IMR-90 (cell line): ENCODE data around the gene MYEF2. TPM values are rescaled to one million over a fixed set of nuclear protein-coding genes. Genes with fewer than 3 reads are reported as not detected.

ENCODE experiments used
- ATAC-seq: fragments of 200-7000 bp; cut with Tn5 transposase; 2 replicates; pipeline ENCODE4 v1.9.1; 2020; ENCODE audit warnings: low read depth, mild to moderate bottlenecking, moderate library complexity
- BruUV-seq: library from RNA; stranded (reverse); fragments of 400-500 nt; replicated peaks from 2 replicates; lab custom pipeline; 2021; lab: Mats Ljungman, UMichigan
- CTCF ChIA-PET: fragments of 300-600 bp; formaldehyde crosslinking; extraction: SDS; loops from one replicate; lab custom pipeline; 2021; ENCODE audit warnings: antibody characterized with exemption; lab: Yijun Ruan, JAX
- POLR2A ChIA-PET: fragments of 300-600 bp; sonication (Branson Sonifier 250); formaldehyde crosslinking; loops from one replicate; lab custom pipeline; 2022; ENCODE audit warnings: antibody characterized with exemption; ENCODE audit not compliant: unreplicated experiment; lab: Charles Lee
- DNase-seq: peaks from one replicate; pipeline ENCODE4 v3.0.0; 2013
- H2AFZ ChIP-seq: replicated peaks from 2 replicates; pipeline ENCODE3; 2013; ENCODE audit warnings: low read length, mild to moderate bottlenecking; ENCODE audit not compliant: poor library complexity
- H2AK5ac ChIP-seq: 2 replicates; pipeline ENCODE4 v1.6.1; 2013; ENCODE audit warnings: low read depth, low read length, inconsistent platforms
- H2AK9ac ChIP-seq: replicated peaks from 2 replicates; pipeline ENCODE3; 2013; ENCODE audit warnings: mild to moderate bottlenecking, low read depth, low read length, moderate library complexity; ENCODE audit not compliant: poor library complexity
- H2BK120ac ChIP-seq: 2 replicates; pipeline ENCODE4 v1.6.1; 2013; ENCODE audit warnings: low read depth, low read length, inconsistent platforms
- H2BK15ac ChIP-seq: 3 replicates; pipeline ENCODE4 v1.6.1; 2013; ENCODE audit warnings: low read depth, low read length, inconsistent platforms
- H2BK20ac ChIP-seq: 2 replicates; pipeline ENCODE4 v1.6.1; 2013; ENCODE audit warnings: low read depth, mild to moderate bottlenecking, inconsistent platforms, low read length, moderate library complexity
- H2BK5ac ChIP-seq: 2 replicates; pipeline ENCODE4 v1.6.1; 2013; ENCODE audit warnings: mild to moderate bottlenecking, low read depth, low read length, inconsistent platforms; ENCODE audit not compliant: poor library complexity, severe bottlenecking
- H3K14ac ChIP-seq: replicated peaks from 2 replicates; pipeline ENCODE4 v1.6.1; 2013; ENCODE audit warnings: low read depth, low read length, inconsistent platforms
- H3K18ac ChIP-seq: 2 replicates; pipeline ENCODE4 v1.6.1; 2013; ENCODE audit warnings: low read depth, low read length, control low read depth
- H3K23ac ChIP-seq: 2 replicates; pipeline ENCODE4 v1.6.1; 2013; ENCODE audit warnings: low read depth, low read length, inconsistent platforms
- H3K27ac ChIP-seq: 2 replicates; pipeline ENCODE4 v1.5.1; 2013; ENCODE audit warnings: mild to moderate bottlenecking, control low read depth, low read length; ENCODE audit not compliant: insufficient read depth
- H3K27me3 ChIP-seq: 2 replicates; pipeline ENCODE4 v1.6.1; 2013; ENCODE audit warnings: low read length; ENCODE audit not compliant: control insufficient read depth, insufficient read depth
- H3K36me3 ChIP-seq: 2 replicates; pipeline ENCODE4 v1.6.1; 2013; ENCODE audit warnings: low read length, mixed read lengths; ENCODE audit not compliant: control insufficient read depth, insufficient read depth
- H3K4ac ChIP-seq: 2 replicates; pipeline ENCODE4 v1.6.1; 2013; ENCODE audit warnings: low read depth, low read length, inconsistent platforms
- H3K4me1 ChIP-seq: 2 replicates; pipeline ENCODE4 v1.6.1; 2013; ENCODE audit warnings: low read length, mixed read lengths; ENCODE audit not compliant: control insufficient read depth, insufficient read depth
- H3K4me2 ChIP-seq: 2 replicates; pipeline ENCODE4 v1.6.1; 2013; ENCODE audit warnings: low read depth, mild to moderate bottlenecking, control low read depth, low read length, moderate library complexity
- H3K4me3 ChIP-seq: 2 replicates; pipeline ENCODE4 v1.5.1; 2013; ENCODE audit warnings: low read depth, mild to moderate bottlenecking, control low read depth, low read length, moderate library complexity; ENCODE audit not compliant: insufficient read depth
- H3K56ac ChIP-seq: 2 replicates; pipeline ENCODE4 v1.6.1; 2013; ENCODE audit warnings: low read length, inconsistent platforms; ENCODE audit not compliant: insufficient read depth; ENCODE audit errors: extremely low read depth
- H3K79me1 ChIP-seq, 2 experiments: 2 replicates each; pipeline ENCODE4 v1.6.1; 2013; ENCODE audit warnings: low read length in 2 of 2, inconsistent platforms in 1 of 2, low read depth in 1 of 2
- H3K9ac ChIP-seq: 2 replicates; pipeline ENCODE4 v1.6.1; 2013; ENCODE audit warnings: low read depth, low read length, control low read depth
- H3K9me1 ChIP-seq: 2 replicates; pipeline ENCODE4 v1.6.1; 2013; ENCODE audit warnings: low read length, inconsistent platforms; ENCODE audit not compliant: insufficient read depth
- H3K9me3 ChIP-seq: 2 replicates; pipeline ENCODE4 v1.6.1; 2013; ENCODE audit warnings: low read length; ENCODE audit not compliant: control insufficient read depth, insufficient read depth
- H4K20me1 ChIP-seq: 2 replicates; pipeline ENCODE4 v1.6.1; 2013; ENCODE audit warnings: low read length, inconsistent platforms; ENCODE audit not compliant: insufficient read depth
- H4K5ac ChIP-seq: 2 replicates; pipeline ENCODE4 v1.6.1; 2013; ENCODE audit warnings: mild to moderate bottlenecking, low read depth, low read length, control low read depth
- H4K8ac ChIP-seq, 2 experiments: 2 replicates each; pipeline ENCODE4 v1.6.1; 2013; ENCODE audit warnings: low read depth in 2 of 2, low read length in 2 of 2, control low read depth in 1 of 2, inconsistent platforms in 1 of 2
- H4K91ac ChIP-seq: 2 replicates; pipeline ENCODE4 v1.6.1; 2013; ENCODE audit warnings: low read depth, low read length, inconsistent platforms; ENCODE audit not compliant: insufficient read depth
- BHLHE40 ChIP-seq: fragments of 150-350 bp; IDR thresholded peaks from 2 replicates; pipeline ENCODE4 v1.6.1; 2016; ENCODE audit warnings: mild to moderate bottlenecking, low read depth, low read length
- CEBPB ChIP-seq: IDR thresholded peaks from 2 replicates; pipeline ENCODE4 v1.6.1; 2012; ENCODE audit warnings: low read depth, low read length, improper control_type of control experiment
- CHD1 ChIP-seq: IDR thresholded peaks from 2 replicates; pipeline ENCODE4 v1.6.1; 2012; ENCODE audit warnings: low read depth, low read length, improper control_type of control experiment
- ELK1 ChIP-seq: fragments of 150-350 bp; IDR thresholded peaks from 2 replicates; pipeline ENCODE4 v1.6.1; 2016; ENCODE audit warnings: low read depth, mild to moderate bottlenecking, low read length, moderate library complexity, borderline replicate concordance
- FOS ChIP-seq: fragments of 150-350 bp; IDR thresholded peaks from 2 replicates; pipeline ENCODE4 v1.6.1; 2016; ENCODE audit warnings: low read depth, low read length
- MAFK ChIP-seq: IDR thresholded peaks from 2 replicates; pipeline ENCODE4 v1.6.1; 2012; ENCODE audit warnings: low read depth, low read length, improper control_type of control experiment
- MAZ ChIP-seq: IDR thresholded peaks from 2 replicates; pipeline ENCODE4 v1.6.1; 2012; ENCODE audit warnings: low read depth, mild to moderate bottlenecking, low read length, improper control_type of control experiment, moderate library complexity, borderline replicate concordance
- MXI1 ChIP-seq: IDR thresholded peaks from 2 replicates; pipeline ENCODE4 v1.6.1; 2012; ENCODE audit warnings: low read depth, mild to moderate bottlenecking, low read length, moderate library complexity, borderline replicate concordance
- POLR2A ChIP-seq: IDR thresholded peaks from 2 replicates; pipeline ENCODE4 v1.6.1; 2012; ENCODE audit warnings: mild to moderate bottlenecking, low read depth, low read length
- RAD21 ChIP-seq: IDR thresholded peaks from 2 replicates; pipeline ENCODE4 v1.6.1; 2012; ENCODE audit warnings: low read length, improper control_type of control experiment
- RCOR1 ChIP-seq: IDR thresholded peaks from 2 replicates; pipeline ENCODE4 v1.6.1; 2012; ENCODE audit warnings: mild to moderate bottlenecking, low read length, improper control_type of control experiment; ENCODE audit not compliant: insufficient replicate concordance
- RFX5 ChIP-seq: IDR thresholded peaks from 2 replicates; pipeline ENCODE4 v1.8.0; 2012; ENCODE audit warnings: low read depth, mild to moderate bottlenecking, low read length, moderate library complexity
- SMC3 ChIP-seq: fragments of 150-350 bp; IDR thresholded peaks from 2 replicates; pipeline ENCODE4 v1.6.1; 2016; ENCODE audit warnings: low read depth, mild to moderate bottlenecking, antibody characterized with exemption, low read length, moderate library complexity
- USF2 ChIP-seq: fragments of 150-350 bp; IDR thresholded peaks from 2 replicates; pipeline ENCODE4 v1.6.1; 2017; ENCODE audit warnings: mild to moderate bottlenecking, antibody characterized with exemption, low read length, low read depth
- WGBS, 2 experiments: methylation state at CpG; one replicate each; pipeline versions ENCODE4 v1.1.5 to v1.1.7; 2013; ENCODE audit warnings: missing lambda C conversion rate in 2 of 2; ENCODE audit not compliant: insufficient read length in 1 of 2; ENCODE audit errors: extremely low coverage in 2 of 2; 5-methylcytosine and 5-hydroxymethylcytosine counted together
- dilution Hi-C: fragments of 300-500 bp; cut with HindIII; formaldehyde crosslinking; loops from one replicate; pipeline ENCODE4 v1.14.3; 2018; ENCODE audit warnings: low sequenced_read_pairs; ENCODE audit not compliant: unreplicated experiment
- in situ Hi-C: fragments of 300-500 bp; cut with MboI; formaldehyde crosslinking; loops from 3 replicates; pipeline ENCODE4 v1.14.3; 2019; ENCODE audit warnings: low sequenced_read_pairs, inconsistent platforms, mixed read lengths
- intact Hi-C: fragments of 100-400 bp; cut with micrococcal nuclease; formaldehyde crosslinking; loops from 2 replicates; pipeline ENCODE4 v1.10.0; 2022
- polyA plus RNA-seq, 3 experiments: library from polyadenylated mRNA; depleted of rRNA; stranded (reverse); fragments of >200 nt; gene quantifications; 2 replicates each; pipeline ENCODE4 v1.2.3, GENCODE V29; 2012; ENCODE audit warnings: low replicate concordance in 1 of 3
- total RNA-seq: library from RNA; depleted of rRNA; stranded (reverse); fragments of >200 nt; gene quantifications from 2 replicates; pipeline ENCODE4 v1.2.3, GENCODE V29; 2012

Gene MYEF2
- total and polyA plus RNA-seq, 2 of the 4 experiments (the other 2 are of a cell fraction), result 4.5 to 5.8 TPM

- Histone ChIP-seq H4K91ac (no peak overlapping the region), H3K23ac (no peak overlapping the region), H3K9me1 (no peaks in the 10 kb centered on the region), H3K9ac (no peak overlapping the region), H3K36me3 (no peaks in the 10 kb centered on the region), H2BK120ac (peak overlapping the region; percentile 75; the same call in 1 of the 2 replicates), H3K27ac (no peak overlapping the region), H2AK5ac (no peak overlapping the region), H3K9me3 (no peaks in the 10 kb centered on the region), H3K27me3 (no peaks in the 10 kb centered on the region), H3K56ac (no peak overlapping the region), H3K4me2 (peak overlapping the region; percentile 71), H2AFZ (no peak overlapping the region), H3K14ac (no peak overlapping the region), H2BK15ac (no peak overlapping the region), H3K18ac (no peak overlapping the region), H2BK20ac (no peak overlapping the region), H3K4me3 (no peak overlapping the region), H4K20me1 (no peaks in the 10 kb centered on the region), H4K8ac (peak overlapping the region in 1 of 2 experiments; percentile 46; a peak in 1 of 4 replicates), H3K4ac (no peak overlapping the region; the same call in 1 of the 2 replicates), H2BK5ac (peak overlapping the region; percentile 82), H2AK9ac (no peak overlapping the region), H4K5ac (no peak overlapping the region), H3K4me1 (no peaks in the 10 kb centered on the region; the same call in none of the 2 replicates), H3K79me1 (no peaks in the 10 kb centered on the region)
- ChIA-PET POLR2A (no interaction called here), CTCF (no interaction called here)
- intact Hi-C loops, result no loop called here
- ATAC-seq (no peak), DNase-seq (peak; percentile 24)
- TF ChIP-seq ELK1 (no peak), MAFK (no peak), MXI1 (no peak), FOS (no peak), CHD1 (no peak), BHLHE40 (no peak), MAZ (no peak), RFX5 (no peak), RAD21 (no peak), USF2 (no peak), RCOR1 (no peak), POLR2A (no peak), SMC3 (no peak), CEBPB (no peak)
- WGBS, 2 experiments, result no CpG with 5 or more reads among the region's 1 CpG
- in situ Hi-C loops, result no loop called here
- dilution Hi-C loops, result no loop called here
- no TSS peak for BruUV-seq
Measured at GRCh38 chr15:48143856-48144255, 34.2 kb downstream of the MYEF2 start.
